IMR-90 (cell line): ENCODE data around the gene MAST1. TPM values are rescaled to one million over a fixed set of nuclear protein-coding genes. Genes with fewer than 3 reads are reported as not detected.
"Not testable (repeated sequence)": the region's sequence is repeated elsewhere in the genome, so short reads cannot be mapped to it uniquely, and the experiment has no call there.

Source experiments
- ATAC-seq: fragments of 200-7000 bp; cut with Tn5 transposase; 2 replicates; pipeline ENCODE4 v1.9.1; 2020; ENCODE audit warnings: low read depth, mild to moderate bottlenecking, moderate library complexity
- BruUV-seq: library from RNA; stranded (reverse); fragments of 400-500 nt; replicated peaks from 2 replicates; lab custom pipeline; 2021; lab: Mats Ljungman, UMichigan
- CTCF ChIA-PET: fragments of 300-600 bp; formaldehyde crosslinking; extraction: SDS; loops from one replicate; lab custom pipeline; 2021; ENCODE audit warnings: antibody characterized with exemption; lab: Yijun Ruan, JAX
- POLR2A ChIA-PET: fragments of 300-600 bp; sonication (Branson Sonifier 250); formaldehyde crosslinking; loops from one replicate; lab custom pipeline; 2022; ENCODE audit warnings: antibody characterized with exemption; ENCODE audit not compliant: unreplicated experiment; lab: Charles Lee
- DNase-seq: peaks from one replicate; pipeline ENCODE4 v3.0.0; 2013
- H2AFZ ChIP-seq: replicated peaks from 2 replicates; pipeline ENCODE3; 2013; ENCODE audit warnings: low read length, mild to moderate bottlenecking; ENCODE audit not compliant: poor library complexity
- H2AK5ac ChIP-seq: 2 replicates; pipeline ENCODE4 v1.6.1; 2013; ENCODE audit warnings: low read depth, low read length, inconsistent platforms
- H2AK9ac ChIP-seq: replicated peaks from 2 replicates; pipeline ENCODE3; 2013; ENCODE audit warnings: mild to moderate bottlenecking, low read depth, low read length, moderate library complexity; ENCODE audit not compliant: poor library complexity
- H2BK120ac ChIP-seq: 2 replicates; pipeline ENCODE4 v1.6.1; 2013; ENCODE audit warnings: low read depth, low read length, inconsistent platforms
- H2BK15ac ChIP-seq: 3 replicates; pipeline ENCODE4 v1.6.1; 2013; ENCODE audit warnings: low read depth, low read length, inconsistent platforms
- H2BK20ac ChIP-seq: 2 replicates; pipeline ENCODE4 v1.6.1; 2013; ENCODE audit warnings: low read depth, mild to moderate bottlenecking, inconsistent platforms, low read length, moderate library complexity
- H2BK5ac ChIP-seq: 2 replicates; pipeline ENCODE4 v1.6.1; 2013; ENCODE audit warnings: mild to moderate bottlenecking, low read depth, low read length, inconsistent platforms; ENCODE audit not compliant: poor library complexity, severe bottlenecking
- H3K14ac ChIP-seq: replicated peaks from 2 replicates; pipeline ENCODE4 v1.6.1; 2013; ENCODE audit warnings: low read depth, low read length, inconsistent platforms
- H3K18ac ChIP-seq: 2 replicates; pipeline ENCODE4 v1.6.1; 2013; ENCODE audit warnings: low read depth, low read length, control low read depth
- H3K23ac ChIP-seq: 2 replicates; pipeline ENCODE4 v1.6.1; 2013; ENCODE audit warnings: low read depth, low read length, inconsistent platforms
- H3K27ac ChIP-seq: 2 replicates; pipeline ENCODE4 v1.5.1; 2013; ENCODE audit warnings: mild to moderate bottlenecking, control low read depth, low read length; ENCODE audit not compliant: insufficient read depth
- H3K27me3 ChIP-seq: 2 replicates; pipeline ENCODE4 v1.6.1; 2013; ENCODE audit warnings: low read length; ENCODE audit not compliant: control insufficient read depth, insufficient read depth
- H3K36me3 ChIP-seq: 2 replicates; pipeline ENCODE4 v1.6.1; 2013; ENCODE audit warnings: low read length, mixed read lengths; ENCODE audit not compliant: control insufficient read depth, insufficient read depth
- H3K4ac ChIP-seq: 2 replicates; pipeline ENCODE4 v1.6.1; 2013; ENCODE audit warnings: low read depth, low read length, inconsistent platforms
- H3K4me1 ChIP-seq: 2 replicates; pipeline ENCODE4 v1.6.1; 2013; ENCODE audit warnings: low read length, mixed read lengths; ENCODE audit not compliant: control insufficient read depth, insufficient read depth
- H3K4me2 ChIP-seq: 2 replicates; pipeline ENCODE4 v1.6.1; 2013; ENCODE audit warnings: low read depth, mild to moderate bottlenecking, control low read depth, low read length, moderate library complexity
- H3K4me3 ChIP-seq: 2 replicates; pipeline ENCODE4 v1.5.1; 2013; ENCODE audit warnings: low read depth, mild to moderate bottlenecking, control low read depth, low read length, moderate library complexity; ENCODE audit not compliant: insufficient read depth
- H3K56ac ChIP-seq: 2 replicates; pipeline ENCODE4 v1.6.1; 2013; ENCODE audit warnings: low read length, inconsistent platforms; ENCODE audit not compliant: insufficient read depth; ENCODE audit errors: extremely low read depth
- H3K79me1 ChIP-seq, 2 experiments: 2 replicates each; pipeline ENCODE4 v1.6.1; 2013; ENCODE audit warnings: low read length in 2 of 2, inconsistent platforms in 1 of 2, low read depth in 1 of 2
- H3K9ac ChIP-seq: 2 replicates; pipeline ENCODE4 v1.6.1; 2013; ENCODE audit warnings: low read depth, low read length, control low read depth
- H3K9me1 ChIP-seq: 2 replicates; pipeline ENCODE4 v1.6.1; 2013; ENCODE audit warnings: low read length, inconsistent platforms; ENCODE audit not compliant: insufficient read depth
- H3K9me3 ChIP-seq: 2 replicates; pipeline ENCODE4 v1.6.1; 2013; ENCODE audit warnings: low read length; ENCODE audit not compliant: control insufficient read depth, insufficient read depth
- H4K20me1 ChIP-seq: 2 replicates; pipeline ENCODE4 v1.6.1; 2013; ENCODE audit warnings: low read length, inconsistent platforms; ENCODE audit not compliant: insufficient read depth
- H4K5ac ChIP-seq: 2 replicates; pipeline ENCODE4 v1.6.1; 2013; ENCODE audit warnings: mild to moderate bottlenecking, low read depth, low read length, control low read depth
- H4K8ac ChIP-seq, 2 experiments: 2 replicates each; pipeline ENCODE4 v1.6.1; 2013; ENCODE audit warnings: low read depth in 2 of 2, low read length in 2 of 2, control low read depth in 1 of 2, inconsistent platforms in 1 of 2
- H4K91ac ChIP-seq: 2 replicates; pipeline ENCODE4 v1.6.1; 2013; ENCODE audit warnings: low read depth, low read length, inconsistent platforms; ENCODE audit not compliant: insufficient read depth
- MAFK ChIP-seq: IDR thresholded peaks from 2 replicates; pipeline ENCODE4 v1.6.1; 2012; ENCODE audit warnings: low read depth, low read length, improper control_type of control experiment
- WGBS, 2 experiments: methylation state at CpG; one replicate each; pipeline versions ENCODE4 v1.1.5 to v1.1.7; 2013; ENCODE audit warnings: missing lambda C conversion rate in 2 of 2; ENCODE audit not compliant: insufficient read length in 1 of 2; ENCODE audit errors: extremely low coverage in 2 of 2; 5-methylcytosine and 5-hydroxymethylcytosine counted together
- dilution Hi-C: fragments of 300-500 bp; cut with HindIII; formaldehyde crosslinking; loops from one replicate; pipeline ENCODE4 v1.14.3; 2018; ENCODE audit warnings: low sequenced_read_pairs; ENCODE audit not compliant: unreplicated experiment
- in situ Hi-C: fragments of 300-500 bp; cut with MboI; formaldehyde crosslinking; loops from 3 replicates; pipeline ENCODE4 v1.14.3; 2019; ENCODE audit warnings: low sequenced_read_pairs, inconsistent platforms, mixed read lengths
- intact Hi-C: fragments of 100-400 bp; cut with micrococcal nuclease; formaldehyde crosslinking; loops from 2 replicates; pipeline ENCODE4 v1.10.0; 2022
- polyA plus RNA-seq, 3 experiments: library from polyadenylated mRNA; depleted of rRNA; stranded (reverse); fragments of >200 nt; gene quantifications; 2 replicates each; pipeline ENCODE4 v1.2.3, GENCODE V29; 2012; ENCODE audit warnings: low replicate concordance in 1 of 3
- total RNA-seq: library from RNA; depleted of rRNA; stranded (reverse); fragments of >200 nt; gene quantifications from 2 replicates; pipeline ENCODE4 v1.2.3, GENCODE V29; 2012

The MAST1 gene
- total and polyA plus RNA-seq, 2 of the 4 experiments (the other 2 are of a cell fraction), result 0.56 to 1.1 TPM

DNA sequence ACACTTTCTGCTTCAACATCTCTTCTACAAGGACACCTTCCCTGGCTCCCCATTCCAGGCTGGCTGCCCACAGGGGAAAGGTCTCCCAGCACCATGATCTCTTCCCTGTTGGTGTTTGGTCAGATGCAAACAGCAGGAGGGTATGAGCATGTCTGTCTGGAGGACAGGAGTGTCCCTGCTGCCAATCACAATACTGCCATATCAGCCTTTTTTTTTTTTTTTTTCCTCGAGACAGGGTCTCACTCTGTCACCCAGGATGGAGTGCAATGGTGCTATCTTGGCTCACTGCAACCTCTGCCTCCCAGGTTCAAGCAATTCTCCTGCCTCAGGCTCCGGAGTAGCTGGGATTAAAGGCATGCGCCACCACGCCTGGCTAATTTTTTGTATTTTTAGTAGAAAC lies 77.5 kb downstream of the MAST1 start:
- H4K91ac ChIP-seq, in situ Hi-C loops: not testable (repeated sequence)

More for the DNA sequence above, 77.5 kb downstream of the MAST1 start:
- H3K36me3 ChIP-seq, H2BK20ac ChIP-seq, dilution Hi-C loops, H2AFZ ChIP-seq, intact Hi-C loops, H3K4ac ChIP-seq, H3K27ac ChIP-seq, H3K4me1 ChIP-seq, BruUV-seq, H3K9me1 ChIP-seq, H4K5ac ChIP-seq, H2BK120ac ChIP-seq, H3K23ac ChIP-seq, H3K9me3 ChIP-seq, H3K56ac ChIP-seq, H2BK5ac ChIP-seq, H2AK9ac ChIP-seq, H3K14ac ChIP-seq, POLR2A ChIA-PET, H4K20me1 ChIP-seq, H3K27me3 ChIP-seq, H3K18ac ChIP-seq, DNase-seq, H2AK5ac ChIP-seq, H2BK15ac ChIP-seq, H3K4me3 ChIP-seq, H3K4me2 ChIP-seq, H4K8ac ChIP-seq, H3K79me1 ChIP-seq, H3K9ac ChIP-seq, ATAC-seq: not testable (repeated sequence)
- peak; percentile 27; the same call in 1 of the 2 replicates for TF ChIP-seq MAFK
- whole genome bisulfite sequencing, 2 experiments, result 70% methylated on average over 2 of the region's 4 CpGs; no CpG with 5 or more reads in 1 of the 2 experiments
- CTCF ChIA-PET, result interaction anchor here (0.6 kb wide), 1 partner anchor 26 kb away, joined by 3 read pairs; no protein-coding TSS in a partner anchor
